GM19238 (cell line): Measurements from ENCODE around the gene GLRX2.

Experiments
- DNase-seq: peaks from one replicate; pipeline ENCODE4 v3.0.0; 2011; ENCODE audit warnings: low spot score; ENCODE audit not compliant: insufficient read length

GLRX2 gene

GRCh38 chr1:193113258-193113991 lies 8.2 kb upstream of the GLRX2 start:
- no peak for DNase-seq

DNA sequence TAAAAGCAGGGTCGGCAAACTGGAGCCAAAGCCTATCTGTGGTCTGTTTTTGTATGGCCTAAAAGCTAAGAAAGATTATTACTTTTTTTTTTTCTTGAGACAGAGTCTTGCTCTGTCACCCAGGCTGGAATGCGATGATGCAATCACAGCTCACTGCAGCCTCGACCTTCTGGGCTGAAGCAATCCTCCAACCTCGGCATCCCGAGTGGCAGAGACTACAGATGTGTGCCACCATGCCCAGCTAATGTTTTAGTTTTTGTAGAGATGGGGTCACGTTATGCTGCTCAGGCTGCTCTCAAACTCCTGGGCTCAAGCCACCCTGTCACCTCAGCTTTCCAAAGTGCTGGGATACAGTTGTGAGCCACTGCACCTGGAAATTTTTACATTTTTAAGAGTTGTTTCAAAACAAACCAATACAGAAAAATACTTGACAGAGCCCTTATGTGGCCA lies 6.5 kb upstream of the GLRX2 start:
- DNase-seq: no peak

- no peak for DNase-seq
Observed at GRCh38 chr1:193110864-193111263, 5.7 kb upstream of the GLRX2 start.

DNA sequence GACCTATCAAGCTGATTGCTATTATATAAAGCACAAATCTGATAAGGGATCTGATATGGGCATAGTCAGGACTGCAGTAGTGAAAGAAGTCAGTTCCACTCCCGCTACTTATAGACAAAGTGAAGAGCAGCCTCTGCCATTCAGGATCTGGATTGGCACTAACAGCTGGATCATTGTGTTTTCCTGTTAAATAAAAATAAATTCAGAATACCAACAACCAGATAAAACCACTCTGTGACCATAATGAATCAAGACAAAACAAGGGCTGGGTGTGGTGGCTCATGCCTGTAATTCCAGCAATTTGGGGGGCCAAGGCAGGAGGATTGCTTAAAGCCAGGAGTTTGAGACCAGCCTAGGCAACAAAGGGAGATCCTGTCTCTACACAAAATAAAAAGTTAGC lies 5.0 kb upstream of the GLRX2 start:
- no peak for DNase-seq

- DNase-seq: no peak
Observed at GRCh38 chr1:193109619-193110018, 4.4 kb upstream of the GLRX2 start.

GRCh38 chr1:193108471-193108870 lies 3.3 kb upstream of the GLRX2 start:
- DNase-seq: no peak

- DNase-seq: no peak
Observed at GRCh38 chr1:193105821-193106177, 585 bp upstream of the GLRX2 start.

DNA sequence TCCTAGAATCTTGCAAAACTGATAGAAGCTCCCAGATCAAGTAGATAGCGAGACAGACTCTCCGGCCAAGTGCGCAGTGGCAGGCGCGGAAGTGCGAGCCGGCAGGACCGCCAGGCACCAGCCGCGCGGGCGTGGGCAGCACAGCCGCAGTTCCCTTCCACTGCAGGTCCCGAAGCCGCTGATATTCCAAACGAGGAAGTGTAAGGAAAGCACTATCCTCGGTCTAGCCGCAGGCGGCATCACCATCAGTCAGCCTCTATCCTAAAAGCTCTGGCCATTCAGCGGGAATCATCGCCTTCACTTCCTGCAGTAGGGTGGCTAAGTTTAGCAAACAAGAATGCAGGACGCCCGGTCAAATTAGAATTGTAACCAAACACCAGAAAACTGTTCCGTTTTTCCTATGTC lies 710 bp downstream of the GLRX2 start:
- DNase-seq: peak; percentile 42

DNA sequence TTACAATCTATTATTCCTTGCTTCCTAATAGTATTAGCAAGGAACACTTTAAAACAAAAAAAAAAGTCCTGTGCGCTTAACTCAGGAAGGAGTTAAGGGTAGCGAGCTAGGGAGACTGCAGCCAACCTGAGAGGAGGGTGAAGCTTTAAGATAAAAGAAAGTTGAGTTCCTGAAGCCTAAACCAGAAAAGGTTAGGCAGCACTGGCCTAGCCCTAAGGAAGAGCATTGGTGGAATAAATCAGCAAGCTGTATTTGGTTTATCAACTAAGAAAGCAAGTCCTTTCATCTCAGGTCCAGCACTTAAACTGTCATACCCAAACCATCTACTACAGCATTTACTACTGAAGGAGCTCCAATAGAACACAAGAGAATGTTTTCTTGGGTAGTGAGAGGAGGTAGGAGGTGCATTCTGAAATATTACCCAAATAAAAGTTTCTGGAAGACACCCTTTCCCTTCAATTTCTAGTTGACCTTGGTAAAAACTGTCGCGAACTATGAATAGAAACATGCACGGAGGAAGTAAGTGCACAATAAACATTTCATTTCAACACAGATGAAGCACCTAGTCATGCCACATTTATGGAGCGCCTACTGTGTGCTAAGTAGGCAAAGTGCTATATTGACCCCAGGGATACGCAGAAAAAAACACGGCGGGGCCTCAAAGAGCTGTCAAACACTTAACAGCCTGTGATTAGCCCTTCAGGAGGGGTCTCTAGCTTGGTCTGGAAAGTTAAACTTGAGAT lies 1.3 kb downstream of the GLRX2 start:
- no peak for DNase-seq

DNA sequence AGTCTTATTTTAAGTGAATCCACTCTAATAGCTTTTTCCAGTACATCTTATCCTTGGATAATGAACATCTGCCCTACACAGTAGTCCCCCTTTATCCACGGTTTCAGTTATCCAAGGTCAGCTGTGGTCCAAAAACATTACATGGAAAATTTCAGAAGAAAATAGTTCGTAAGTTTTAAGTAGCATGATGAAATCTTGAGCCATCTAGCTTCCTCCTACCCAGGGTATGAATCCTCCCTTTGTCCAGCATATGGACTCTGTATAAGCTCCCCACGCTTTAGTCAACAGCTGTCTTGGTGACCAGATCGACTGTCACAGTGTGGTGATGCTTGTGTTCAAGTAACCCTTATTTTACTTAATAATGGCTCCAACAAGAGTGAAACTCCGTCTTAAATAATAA lies 2.6 kb downstream of the GLRX2 start:
- DNase-seq: no peak

DNA sequence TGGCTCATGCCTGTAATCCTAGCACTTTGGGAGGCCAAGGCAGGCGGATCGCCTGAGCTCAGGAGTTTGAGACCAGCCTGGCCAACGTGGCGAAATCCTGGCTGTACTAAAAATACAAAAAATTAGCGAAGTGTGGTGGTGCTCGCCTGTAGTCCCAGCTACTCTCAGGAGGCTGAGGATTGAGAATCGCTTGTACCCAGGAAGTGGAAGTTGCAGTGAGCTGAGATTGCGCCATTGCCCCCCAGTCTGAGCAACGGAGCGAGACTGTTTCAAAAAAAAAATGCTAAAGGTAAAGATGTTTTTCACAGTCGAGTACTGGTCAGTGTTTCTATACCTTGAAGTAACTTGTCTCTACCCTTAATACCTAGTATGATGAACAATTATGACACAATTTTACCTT lies 11.1 kb downstream of the GLRX2 start:
- DNase-seq: no peak

GRCh38 chr1:193090865-193091264 lies 14.3 kb downstream of the GLRX2 start:
- no peak for DNase-seq

DNA sequence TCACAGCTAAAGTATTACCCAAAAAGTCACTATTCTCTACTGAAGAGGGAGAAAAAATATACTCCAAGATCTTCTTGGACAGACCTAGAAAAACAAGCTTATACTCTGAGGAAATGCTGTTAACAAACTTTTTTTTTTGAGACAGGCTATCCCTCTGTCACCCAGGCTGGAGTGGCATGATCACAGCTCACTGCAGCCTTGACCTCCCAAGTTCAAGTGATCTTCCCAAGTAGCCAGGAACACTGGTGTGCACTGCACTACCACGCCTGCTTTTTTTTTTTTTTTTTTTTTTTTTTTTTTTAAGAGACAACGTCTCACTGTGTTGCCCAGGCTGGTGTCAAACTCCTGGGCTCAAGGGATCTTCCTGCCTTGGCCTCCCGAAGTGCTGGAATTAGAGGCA lies 17.3 kb downstream of the GLRX2 start:
- DNase-seq: no peak

DNA sequence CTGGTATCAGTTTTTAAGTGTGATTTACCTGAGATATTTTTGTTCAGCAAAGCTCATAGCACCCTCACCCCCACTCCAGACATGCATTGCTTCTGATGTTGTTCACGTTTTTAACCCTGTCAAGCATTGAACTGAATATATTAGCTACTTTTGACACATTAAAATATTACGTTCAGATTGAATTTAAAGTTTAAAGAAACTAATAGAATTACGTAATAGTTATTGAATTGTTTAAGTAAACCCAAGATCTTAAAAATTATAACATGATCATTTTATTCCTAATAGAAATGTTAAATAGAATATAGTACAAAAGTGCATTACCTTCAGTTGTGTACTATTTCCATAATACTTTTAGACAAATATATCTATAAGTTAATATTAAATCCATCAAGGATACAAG lies 18.9 kb downstream of the GLRX2 start:
- DNase-seq: no peak

GRCh38 chr1:193085263-193085662 lies 20.0 kb downstream of the GLRX2 start:
- no peak for DNase-seq

- DNase-seq: no peak
Observed at GRCh38 chr1:193083365-193084088, 21.7 kb downstream of the GLRX2 start.

GRCh38 chr1:193079187-193079586 lies 26.0 kb downstream of the GLRX2 start:
- DNase-seq: no peak

GRCh38 chr1:193077991-193078390 lies 27.2 kb downstream of the GLRX2 start:
- no peak for DNase-seq

- DNase-seq: no peak
Observed at GRCh38 chr1:193070942-193071341, 34.3 kb downstream of the GLRX2 start.

DNA sequence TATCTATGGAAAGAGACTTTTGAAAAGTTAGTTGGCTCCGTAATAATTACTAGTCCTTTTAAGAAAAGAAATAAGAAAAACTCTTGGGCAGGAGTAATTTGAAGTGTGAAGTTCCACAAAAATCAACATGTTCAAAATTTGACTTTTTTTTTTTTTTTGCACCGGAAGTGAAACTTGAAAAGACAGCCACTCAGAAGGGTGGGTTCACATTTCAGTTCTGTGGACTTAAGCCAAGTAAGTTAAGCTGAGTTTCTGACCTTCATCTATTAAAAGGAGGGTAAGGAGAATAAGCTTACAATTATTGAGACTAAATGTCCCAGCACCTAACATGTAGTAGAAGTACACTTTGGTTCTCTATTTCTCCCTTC lies 34.8 kb downstream of the GLRX2 start:
- DNase-seq: no peak

- no peak for DNase-seq
Observed at GRCh38 chr1:193069748-193070385, 35.3 kb downstream of the GLRX2 start.

DNA sequence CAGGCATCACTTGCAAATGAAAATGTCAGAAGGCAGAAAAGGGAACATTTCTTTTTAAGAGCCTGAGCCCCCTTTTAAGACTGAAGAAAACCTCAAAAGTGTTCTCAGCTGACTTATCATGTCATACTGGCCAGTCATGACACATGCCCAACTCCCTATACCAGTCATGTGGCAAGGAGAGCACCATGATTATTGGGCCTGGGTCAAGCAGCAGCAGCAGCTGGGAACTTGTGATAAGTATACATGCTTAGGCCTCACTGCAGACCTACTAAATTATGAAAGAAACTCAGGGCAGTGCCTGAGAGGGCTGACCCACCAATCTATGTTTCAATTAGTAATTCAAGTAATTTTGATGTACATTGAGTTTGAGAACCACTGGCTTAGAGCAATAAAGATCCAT lies 37.2 kb downstream of the GLRX2 start:
- DNase-seq: no peak
